Measurements from ENCODE around the gene CD59. TPM values are rescaled to one million over a fixed set of nuclear protein-coding genes. Genes with fewer than 3 reads are reported as not detected.

The CD59 gene
- total and polyA plus RNA-seq, 2 of the 13 experiments (the other 11 are each of a cell fraction or from before 2014, with no cell fraction given) = 127 to 289 TPM

GRCh38 chr11:33700502-33701271 is 35.5 kb downstream of the CD59 start, which contains the start of gene C11orf91:
Gene C11orf91 (minus strand): TSS chr11:33700826. CDS start chr11:33700740, 86 bp downstream.
- H3K36me3 ChIP-seq (replicated peaks in 1 of 2; ENCODE audit: control insufficient read depth in 1 of 2, insufficient read depth in 2 of 2, low read length in 2 of 2) = no peaks in the 10 kb centered on the region; a peak in 1 of 5 replicates
- intact Hi-C loops (cut with micrococcal nuclease; ENCODE audit: unreplicated experiment) = no loop called here
- peak within 1 kb of the TSS; percentile 64 to 77 (median 75) for H3K4me3 ChIP-seq (replicated peaks in 1 of 3; ENCODE audit: insufficient read depth in 1 of 3, low read depth in 2 of 3, low read length in 3 of 3)
- H3K27ac ChIP-seq (ENCODE audit: extremely low read length, insufficient read depth, low read length) = peak within 1 kb of the TSS; percentile 97
- under 1% methylated on average over 23 of the region's 72 CpGs for WGBS (ENCODE audit: low lambda C conversion rate)
- no peaks in the 10 kb centered on the region for H3K9me3 ChIP-seq (ENCODE audit: low read length)
- peak; percentile 87 for DNase-seq (ENCODE audit: low spot score)
- ChIA-PET CTCF (ENCODE audit: low intra/inter-chr PET ratio, low total read pairs) (no interaction called here), POLR2A (interaction anchor here (1.1 to 4.4 kb wide), 7 partner anchors 10 to 73 kb away, joined by 3 to 81 read pairs (median 6); partner anchors contain the start of genes CD59 and FBXO3)
- peak; percentile 72 for ATAC-seq
- H2AFZ ChIP-seq (ENCODE audit: low read length) = peak within 1 kb of the TSS; percentile 20
- peak within 1 kb of the TSS; percentile 96 for H3K4me2 ChIP-seq (ENCODE audit: low read depth, low read length)
- H3K79me2 ChIP-seq (ENCODE audit: insufficient read depth, low read length) = no peaks in the 10 kb centered on the region
- H4K20me1 ChIP-seq (ENCODE audit: insufficient read depth, low read length) = no peaks in the 10 kb centered on the region; the same call in 1 of the 2 replicates
- H3K9ac ChIP-seq (ENCODE audit: insufficient read depth, low read depth, low read length) = peak within 1 kb of the TSS; percentile 70
- no TSS peak for BruUV-seq (replicated peaks)
- FAIRE-seq = peak; percentile 60
- no peaks in the 10 kb centered on the region for H3K27me3 ChIP-seq (ENCODE audit: control insufficient read depth in 1 of 2, insufficient read depth in 2 of 2, low read length in 2 of 2)
- in situ Hi-C loops (cut with HindIII; ENCODE audit: extremely low pct_ligation_motif_present, low pct_unique_long_range_greater_than_20kb) = no loop called here
- peaks cover 79% of the 10 kb centered on the region for H3K4me1 ChIP-seq (ENCODE audit: insufficient read depth, low read length)
- no peak for TF ChIP-seq ZC3H4 (CRISPR knock-in tag; IDR thresholded peaks at IDR 0.05; ENCODE audit: borderline replicate concordance)
- TF ChIP-seq ZNF644 (CRISPR knock-in tag; IDR thresholded peaks at IDR 0.05; ENCODE audit: low read depth) = no peak
- TF ChIP-seq ZNF383 (CRISPR knock-in tag; IDR thresholded peaks at IDR 0.05; ENCODE audit: borderline replicate concordance) = no peak
- no peak for TF ChIP-seq YEATS2 (CRISPR knock-in tag; IDR thresholded peaks at IDR 0.05; ENCODE audit: borderline replicate concordance)
- TF ChIP-seq ATF1 (CRISPR knock-in tag; IDR thresholded peaks at IDR 0.05) = no peak
- TF ChIP-seq GPBP1L1 (CRISPR knock-in tag; IDR thresholded peaks at IDR 0.05) = no peak
- TF ChIP-seq KMT2B (CRISPR knock-in tag; IDR thresholded peaks at IDR 0.05) = peak; percentile 67
- TF ChIP-seq DR1 (CRISPR knock-in tag; IDR thresholded peaks at IDR 0.05) = peak; percentile 59; the same call in 1 of the 2 replicates
- 0 out of 2 replicates have a peak, but pooled peaks have one; percentile 29 for TF ChIP-seq ZNF607 (CRISPR knock-in tag; IDR thresholded peaks at IDR 0.05; ENCODE audit: borderline replicate concordance)
- peak; percentile 61; the same call in 1 of the 2 replicates for TF ChIP-seq HNF1B (CRISPR knock-in tag; IDR thresholded peaks at IDR 0.05)
- TF ChIP-seq SIN3A (IDR thresholded peaks at IDR 0.05; ENCODE audit: borderline replicate concordance, low read depth, low read length) = peak; percentile 11; the same call in 1 of the 2 replicates
- peak; percentile 41; the same call in 1 of the 2 replicates for TF ChIP-seq PRDM10 (CRISPR knock-in tag; IDR thresholded peaks at IDR 0.05; ENCODE audit: low read depth)
- TF ChIP-seq NBN (conservative IDR thresholded peaks at IDR 0.05) = no peak
- TF ChIP-seq ZC3H13 (CRISPR knock-in tag; IDR thresholded peaks at IDR 0.05) = no peak
- 0 out of 2 replicates have a peak, but pooled peaks have one; percentile 11 for TF ChIP-seq MNT (IDR thresholded peaks at IDR 0.05)
- TF ChIP-seq ZNF30 (CRISPR knock-in tag; IDR thresholded peaks at IDR 0.05) = no peak

Data from HepG2 (cell line).